Left colon (tissue), 2 donors: ENCODE measurements around the gene CDH12. TPM values are rescaled to one million over a fixed set of nuclear protein-coding genes. Genes with fewer than 3 reads are reported as not detected.
"Not testable (repeated sequence)": the region's sequence is repeated elsewhere in the genome, so short reads cannot be mapped to it uniquely, and the experiment has no call there.

Experiments used
- ATAC-seq: fragments of 200-7000 bp; cut with Tn5 transposase; one replicate; pipeline ENCODE4 v1.9.1; 2020; ENCODE audit warnings: mild to moderate bottlenecking, moderate library complexity
- DNase-seq, 2 donors: peaks; one replicate each; pipeline ENCODE4 v3.0.0-alpha.2; 2020
- intact Hi-C, 2 donors: fragments of 100-400 bp; cut with DNase I in 1 of 2; cut with micrococcal nuclease in 1 of 2; formaldehyde crosslinking; loops; one replicate each; pipeline versions ENCODE4 v1.11.2 to v1.14.0; 2022; cut with DNase I, micrococcal nuclease
- total RNA-seq, 2 donors: library from RNA; stranded (reverse); fragmentation: NEBNext Ultra II Directional; extraction: Animal tissue kit (Norgen Biotek cat#: 25700); gene quantifications; one replicate each; pipeline ENCODE4 v1.2.1, GENCODE V29; 2021
- donor health status: DM: no; HTN: no; CAD: no.
- donor health status: DM: yes; HTN: yes; CAD: no.

CDH12 gene
- total RNA-seq, 2 donors from 2014 or later = not detected

- intact Hi-C loops = no loop called here
- DNase-seq (no peak), ATAC-seq (no peak)
These were observed 256.7 kb downstream of the CDH12 start for GRCh38 chr5:22596404-22596970.

GRCh38 chr5:22594491-22594890 is 258.7 kb downstream of the CDH12 start:
- DNase-seq (no peak), ATAC-seq (no peak)
- intact Hi-C loops = no loop called here

- intact Hi-C loops = no loop called here
- no peak for DNase-seq
- ATAC-seq = no peak
These were observed 259.6 kb downstream of the CDH12 start for GRCh38 chr5:22593592-22593991.

- DNase-seq (no peak), ATAC-seq (no peak)
- intact Hi-C loops = no loop called here
These were observed 261.7 kb downstream of the CDH12 start for GRCh38 chr5:22591461-22591860.

DNA sequence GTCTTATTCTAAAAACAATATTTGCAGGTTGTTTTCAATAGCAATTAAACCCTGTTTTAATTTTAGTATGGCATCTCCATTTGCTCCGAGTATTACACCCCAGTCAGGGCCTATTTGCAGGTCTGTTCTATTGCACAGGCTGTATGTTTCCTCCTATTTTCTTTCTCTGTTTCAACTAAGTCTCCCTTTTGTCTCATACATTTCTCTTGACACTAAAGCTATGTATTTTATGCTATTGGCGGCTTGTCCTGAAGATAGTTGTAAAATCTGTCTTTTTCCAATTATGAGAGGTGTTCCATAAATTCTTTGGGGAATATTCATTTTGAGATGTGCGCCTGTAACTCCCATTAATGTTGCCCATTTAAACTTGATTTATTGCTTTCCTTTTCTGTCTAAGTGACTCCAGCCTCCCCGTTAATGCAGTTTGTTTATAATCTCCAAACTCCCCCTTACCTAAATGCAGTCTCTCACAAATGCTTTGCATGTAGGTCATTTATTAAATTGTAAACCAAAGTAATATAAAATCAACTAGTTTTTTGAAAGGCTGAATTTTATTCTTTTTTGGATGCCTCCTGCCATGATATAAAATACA is 262.4 kb downstream of the CDH12 start:
- ATAC-seq (no peak), DNase-seq (no peak)
- intact Hi-C loops = no loop called here

- intact Hi-C loops = no loop called here
- ATAC-seq = no peak
These were observed 275.4 kb downstream of the CDH12 start for GRCh38 chr5:22577711-22578110.

DNA sequence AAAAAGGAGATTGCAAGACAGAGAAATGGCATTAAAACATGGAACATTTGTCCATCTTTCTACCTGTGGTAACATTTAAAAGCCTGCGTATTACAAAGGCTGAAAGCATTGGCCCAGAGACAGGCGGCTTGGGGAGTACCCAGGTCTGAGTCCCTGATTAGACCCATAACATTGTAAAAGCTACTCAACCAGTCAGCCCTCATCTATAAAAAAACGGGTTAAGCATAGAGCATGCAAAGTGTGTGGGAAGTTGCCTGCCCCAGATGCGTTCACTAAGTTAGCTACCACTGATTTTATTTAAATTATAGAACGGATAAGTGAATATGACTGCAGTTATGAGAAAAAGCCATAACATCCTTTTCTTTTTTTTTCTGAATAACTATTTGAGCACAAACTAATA is 276.1 kb downstream of the CDH12 start:
- no peak for ATAC-seq
- intact Hi-C loops = no loop called here

More at GRCh38 chr5:22577711-22578110, 275.4 kb downstream of the CDH12 start:
- no peak for DNase-seq

DNA sequence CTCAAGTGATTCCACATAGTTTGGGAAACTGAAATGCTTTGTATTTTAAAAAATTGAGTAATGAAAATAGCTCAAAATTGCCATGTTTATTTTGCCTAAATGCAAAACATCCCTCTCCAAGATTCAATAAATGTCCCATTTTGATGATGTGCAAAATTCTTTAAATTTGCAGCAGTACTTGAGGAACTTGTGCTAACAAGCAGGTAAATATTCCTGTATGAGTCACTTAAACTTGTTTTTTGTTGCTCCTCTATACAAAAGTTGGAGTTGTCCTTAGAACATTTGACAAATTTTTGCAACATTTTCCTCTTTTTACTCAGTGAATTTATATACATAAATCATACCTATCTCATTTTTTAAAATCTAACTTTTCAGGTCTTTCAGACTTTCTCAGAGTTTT is 280.2 kb downstream of the CDH12 start:
- ATAC-seq = no peak
- intact Hi-C loops = no loop called here
- no peak for DNase-seq

More for the DNA sequence above, 276.1 kb downstream of the CDH12 start:
- no peak for DNase-seq

DNA sequence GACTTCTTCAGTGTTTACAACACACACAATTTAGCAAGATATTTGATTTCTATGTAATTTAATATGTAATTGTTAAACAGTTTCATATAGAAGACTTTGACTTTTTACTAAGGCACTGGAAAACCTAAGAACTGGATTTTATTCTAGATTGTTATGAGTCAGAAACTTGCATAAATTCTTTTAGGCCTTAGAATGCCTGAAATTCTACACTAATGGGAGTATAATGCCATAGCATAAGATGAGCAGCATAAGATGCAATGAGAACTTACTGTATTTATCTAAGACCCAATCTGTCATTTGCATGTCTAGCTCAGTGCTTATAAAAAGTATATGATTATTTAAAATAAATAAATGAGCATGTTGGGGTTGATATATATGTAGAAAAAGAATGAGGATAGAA is 285.2 kb downstream of the CDH12 start:
- DNase-seq = no peak
- intact Hi-C loops = no loop called here
- no peak for ATAC-seq

DNA sequence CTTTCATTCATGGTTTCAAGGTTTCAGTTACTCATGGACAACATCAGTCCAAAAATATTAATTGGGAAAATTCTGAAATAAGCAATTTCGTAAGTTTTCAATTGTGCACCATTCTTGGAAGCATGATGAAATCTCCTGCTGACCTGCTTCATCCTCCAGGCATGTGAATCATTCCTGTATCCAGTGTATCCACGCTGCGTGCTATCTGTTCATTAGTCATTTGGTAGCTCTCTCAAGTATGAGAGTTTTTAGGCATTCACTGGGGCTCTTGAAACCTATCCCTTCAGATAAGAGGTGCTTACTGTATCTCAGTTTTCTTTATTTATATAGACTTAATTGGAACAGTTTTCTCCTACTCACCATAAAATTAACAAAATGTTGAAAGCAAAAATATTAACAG is 293.0 kb downstream of the CDH12 start:
- intact Hi-C loops = no loop called here
- DNase-seq (no peak), ATAC-seq (no peak)

DNA sequence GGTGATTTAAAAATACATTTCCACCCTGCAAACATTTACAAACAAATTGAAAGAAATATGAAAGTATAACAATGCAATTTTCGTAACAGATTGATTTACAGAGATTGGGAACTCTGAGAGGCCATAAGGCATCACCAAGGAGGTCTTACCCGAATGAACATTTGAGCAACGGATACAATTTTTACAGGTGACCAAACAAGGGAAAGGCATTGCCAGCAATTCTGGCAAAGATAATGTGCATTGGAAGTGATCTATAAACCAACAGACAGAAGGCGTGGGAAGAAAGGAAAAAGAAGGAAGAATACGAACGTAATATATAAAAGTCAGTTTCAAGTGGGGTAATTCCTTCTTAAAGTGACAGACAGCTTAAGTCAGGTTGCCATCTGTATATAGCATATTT is 295.9 kb downstream of the CDH12 start:
- DNase-seq = no peak
- ATAC-seq = no peak
- intact Hi-C loops = no loop called here

GRCh38 chr5:22554475-22554874 is 298.7 kb downstream of the CDH12 start:
- ATAC-seq (no peak), DNase-seq (no peak)
- intact Hi-C loops = no loop called here

DNA sequence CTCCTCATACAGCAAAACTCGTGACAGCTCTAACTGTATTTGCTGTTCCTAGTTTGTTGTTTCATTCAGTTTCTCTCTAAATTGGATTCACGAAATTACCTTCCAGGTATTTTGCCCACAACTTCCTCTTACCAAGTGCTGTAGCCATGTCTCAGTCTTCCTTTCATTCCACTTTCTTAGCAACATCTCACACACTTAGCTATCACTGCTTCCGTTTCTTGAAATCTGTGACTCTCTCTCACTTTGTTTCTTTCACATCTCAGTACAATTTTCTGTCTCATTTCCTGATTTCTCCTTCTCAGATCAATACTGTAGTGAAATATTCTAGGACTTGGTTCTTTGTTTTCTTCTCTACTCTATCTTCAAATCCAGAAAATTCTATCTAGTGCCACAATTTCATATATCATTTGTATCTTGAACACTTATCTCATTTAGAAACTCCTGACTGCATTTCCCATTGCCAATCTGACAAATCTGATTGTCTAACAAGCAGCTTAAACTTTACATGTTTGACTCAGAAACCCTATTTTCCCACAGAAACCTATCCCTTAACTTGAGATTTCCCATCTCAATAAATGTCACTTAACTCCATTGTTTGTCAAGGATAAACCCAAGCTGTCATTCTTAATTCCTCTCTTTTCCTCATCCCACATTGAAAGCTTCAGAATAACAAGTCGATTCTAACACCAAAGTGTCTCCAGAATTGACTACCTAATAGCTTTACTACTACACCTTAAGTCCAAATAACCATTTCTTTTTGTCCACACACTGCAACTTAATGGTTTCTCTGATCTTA is 303.1 kb downstream of the CDH12 start:
- DNase-seq = no peak
- no peak for ATAC-seq
- intact Hi-C loops = no loop called here

DNA sequence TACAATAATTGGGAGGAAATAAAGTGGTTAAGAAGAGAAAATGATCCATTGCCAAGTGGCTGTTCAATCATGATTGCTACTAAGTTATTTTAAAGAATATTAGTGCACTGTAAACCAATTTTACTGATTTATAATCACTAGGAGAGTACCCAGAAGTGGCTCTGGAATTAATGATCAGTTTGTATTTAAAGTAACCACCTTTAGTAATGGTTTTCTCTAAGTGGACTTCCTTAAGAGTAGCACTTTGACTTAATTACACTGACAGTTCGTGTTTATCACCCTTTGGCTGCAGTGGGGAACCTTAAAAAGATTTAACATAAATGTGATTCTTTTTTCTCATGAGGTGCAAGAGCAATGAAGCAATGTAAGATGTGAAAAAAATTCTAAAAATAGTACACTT is 310.8 kb downstream of the CDH12 start:
- no peak for ATAC-seq
- intact Hi-C loops = no loop called here
- no peak for DNase-seq

GRCh38 chr5:22541037-22541436 is 312.1 kb downstream of the CDH12 start:
- ATAC-seq (no peak), DNase-seq (no peak)
- intact Hi-C loops = no loop called here

- no peak for DNase-seq
- intact Hi-C loops = no loop called here
- no peak for ATAC-seq
These were observed 313.4 kb downstream of the CDH12 start for GRCh38 chr5:22539762-22540161.

- no peak for ATAC-seq
- intact Hi-C loops = no loop called here
- no peak for DNase-seq
These were observed 321.2 kb downstream of the CDH12 start for GRCh38 chr5:22531986-22532385.

- ATAC-seq = no peak
- intact Hi-C loops = no loop called here
- DNase-seq = no peak
These were observed 331.6 kb downstream of the CDH12 start for GRCh38 chr5:22521521-22521920.

GRCh38 chr5:22516497-22516896 is 336.6 kb downstream of the CDH12 start:
- DNase-seq, ATAC-seq, intact Hi-C loops: not testable (repeated sequence)

GRCh38 chr5:22514231-22514630 is 338.9 kb downstream of the CDH12 start:
- no peak for DNase-seq
- no peak for ATAC-seq
- intact Hi-C loops = no loop called here
